ENCODE data around the gene NBEAL2. TPM values are rescaled to one million over a fixed set of nuclear protein-coding genes. Genes with fewer than 3 reads are reported as not detected.

NBEAL2 gene
- total RNA-seq, 1 experiment from 2014 or later, result 15.7 TPM

DNA sequence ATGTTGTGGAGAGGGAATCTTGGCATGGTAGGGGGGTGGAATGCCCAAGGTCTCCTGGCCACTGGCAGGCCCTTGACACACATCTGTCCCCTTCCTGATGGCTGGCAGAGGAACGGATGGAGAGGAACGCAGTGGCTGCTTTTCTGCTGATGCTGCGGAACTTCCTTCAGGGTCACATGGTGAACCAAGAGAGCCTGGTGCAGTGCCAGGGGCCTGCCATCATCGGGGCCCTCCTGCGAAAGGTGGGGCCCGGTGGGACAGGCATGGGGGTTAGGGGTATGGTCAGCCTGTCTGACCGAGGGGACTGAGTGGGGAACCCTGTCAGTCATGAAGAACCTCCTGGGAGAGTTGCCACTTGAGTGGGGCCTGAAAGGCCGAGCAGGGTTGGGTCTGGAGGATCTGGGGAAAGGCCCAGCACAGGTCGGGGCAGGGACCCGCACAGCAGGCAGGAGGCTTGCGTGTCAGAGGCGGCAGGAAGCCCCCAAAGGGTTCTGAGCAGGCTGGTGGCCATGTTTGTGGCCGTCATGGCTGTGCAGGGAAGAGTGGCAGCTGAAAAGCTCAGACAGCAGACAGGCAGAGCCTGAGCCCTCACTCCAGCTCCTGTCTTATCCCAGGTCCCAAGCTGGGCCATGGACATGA is 18.1 kb downstream of the NBEAL2 start:
- H3K27me3 ChIP-seq (replicated peaks; ENCODE audit: insufficient read depth, low read depth, low read length, poor library complexity), result no peaks in the 10 kb centered on the region
- intact Hi-C loops (cut with micrococcal nuclease; ENCODE audit: unreplicated experiment), result loop anchor here (10.0 kb wide), 1 partner anchor 73 kb away; no protein-coding TSS in a partner anchor
- no peaks in the 10 kb centered on the region for H3K9me3 ChIP-seq (ENCODE audit: low read depth, low read length, poor library complexity, severe bottlenecking)
- no peak overlapping the region for H3K27ac ChIP-seq (ENCODE audit: low read depth, low read length, poor library complexity, severe bottlenecking)
- BruUV-seq (replicated peaks), result no TSS peak
- no peak for DNase-seq (ENCODE audit: low spot score)
- no peaks in the 10 kb centered on the region for H3K36me3 ChIP-seq (ENCODE audit: insufficient read depth, low read length, poor library complexity, severe bottlenecking)
- no peak for TF ChIP-seq EZH2 (IDR thresholded peaks at IDR 0.05; ENCODE audit: borderline replicate concordance, low read depth, low read length, poor library complexity, severe bottlenecking)
- TF ChIP-seq, protein P1, sequence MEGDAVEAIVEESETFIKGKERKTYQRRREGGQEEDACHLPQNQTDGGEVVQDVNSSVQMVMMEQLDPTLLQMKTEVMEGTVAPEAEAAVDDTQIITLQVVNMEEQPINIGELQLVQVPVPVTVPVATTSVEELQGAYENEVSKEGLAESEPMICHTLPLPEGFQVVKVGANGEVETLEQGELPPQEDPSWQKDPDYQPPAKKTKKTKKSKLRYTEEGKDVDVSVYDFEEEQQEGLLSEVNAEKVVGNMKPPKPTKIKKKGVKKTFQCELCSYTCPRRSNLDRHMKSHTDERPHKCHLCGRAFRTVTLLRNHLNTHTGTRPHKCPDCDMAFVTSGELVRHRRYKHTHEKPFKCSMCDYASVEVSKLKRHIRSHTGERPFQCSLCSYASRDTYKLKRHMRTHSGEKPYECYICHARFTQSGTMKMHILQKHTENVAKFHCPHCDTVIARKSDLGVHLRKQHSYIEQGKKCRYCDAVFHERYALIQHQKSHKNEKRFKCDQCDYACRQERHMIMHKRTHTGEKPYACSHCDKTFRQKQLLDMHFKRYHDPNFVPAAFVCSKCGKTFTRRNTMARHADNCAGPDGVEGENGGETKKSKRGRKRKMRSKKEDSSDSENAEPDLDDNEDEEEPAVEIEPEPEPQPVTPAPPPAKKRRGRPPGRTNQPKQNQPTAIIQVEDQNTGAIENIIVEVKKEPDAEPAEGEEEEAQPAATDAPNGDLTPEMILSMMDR (conservative IDR thresholded peaks at IDR 0.05; ENCODE audit: low read depth, low read length), result no peak
- ChIA-PET POLR2A (ENCODE audit: low non-redundant PET) (no interaction called here), CTCF (no interaction called here)
- no peak overlapping the region for H3K4me3 ChIP-seq (ENCODE audit: low read depth, low read length, poor library complexity, severe bottlenecking)
- no peaks in the 10 kb centered on the region for H3K4me1 ChIP-seq (ENCODE audit: insufficient read depth, low read length, poor library complexity, severe bottlenecking)

DNA sequence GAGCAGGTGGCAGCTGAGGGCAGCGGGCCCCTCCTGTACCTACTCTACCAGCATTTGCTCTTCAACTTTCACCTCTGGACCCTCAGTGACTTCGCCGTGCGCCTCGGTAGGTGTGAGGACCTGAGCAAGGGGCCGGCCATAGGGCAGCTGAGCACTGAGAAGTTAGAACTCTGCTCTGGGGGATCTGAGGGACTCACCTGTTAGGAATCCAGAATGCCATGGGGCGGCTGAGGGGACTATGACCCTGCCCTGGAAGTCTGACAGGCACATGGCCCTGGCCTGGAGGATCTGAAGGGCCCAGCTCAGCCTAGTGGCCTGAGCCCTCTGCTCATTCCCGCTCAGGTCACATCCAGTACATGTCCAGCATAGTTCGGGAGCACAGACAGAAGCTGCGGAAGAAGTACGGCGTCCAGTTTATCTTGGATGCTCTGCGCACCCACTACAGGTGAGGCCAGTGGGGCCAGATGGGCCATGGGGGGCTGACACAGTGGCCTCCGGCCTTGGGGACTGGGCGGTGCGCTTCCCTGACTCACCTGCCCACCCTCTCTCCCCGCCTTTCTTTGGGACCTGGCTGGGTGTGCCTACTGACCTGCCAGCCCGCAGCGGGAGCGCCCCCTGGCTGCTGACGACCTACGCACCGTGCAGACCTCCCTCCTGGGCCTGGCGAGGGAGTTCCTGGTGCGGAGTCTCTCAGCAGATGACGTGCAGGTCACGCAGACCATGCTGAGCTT is 18.8 kb downstream of the NBEAL2 start:
- Histone ChIP-seq H3K4me1 (ENCODE audit: insufficient read depth, low read length, poor library complexity, severe bottlenecking) (no peaks in the 10 kb centered on the region), H3K4me3 (ENCODE audit: low read depth, low read length, poor library complexity, severe bottlenecking) (no peak overlapping the region), H3K27me3 (replicated peaks; ENCODE audit: insufficient read depth, low read depth, low read length, poor library complexity) (no peaks in the 10 kb centered on the region), H3K9me3 (ENCODE audit: low read depth, low read length, poor library complexity, severe bottlenecking) (no peaks in the 10 kb centered on the region), H3K36me3 (ENCODE audit: insufficient read depth, low read length, poor library complexity, severe bottlenecking) (no peaks in the 10 kb centered on the region), H3K27ac (ENCODE audit: low read depth, low read length, poor library complexity, severe bottlenecking) (no peak overlapping the region)
- BruUV-seq (replicated peaks), result no TSS peak
- intact Hi-C loops (cut with micrococcal nuclease; ENCODE audit: unreplicated experiment), result loop anchor here (10.0 kb wide), 1 partner anchor 73 kb away; no protein-coding TSS in a partner anchor
- ChIA-PET CTCF (no interaction called here), POLR2A (ENCODE audit: low non-redundant PET) (no interaction called here)
- peak; percentile 29 for DNase-seq (ENCODE audit: low spot score)
- TF ChIP-seq, protein P1 (conservative IDR thresholded peaks at IDR 0.05; ENCODE audit: low read depth, low read length), result peak; percentile 67
- no peak for TF ChIP-seq EZH2 (IDR thresholded peaks at IDR 0.05; ENCODE audit: borderline replicate concordance, low read depth, low read length, poor library complexity, severe bottlenecking)

DNA sequence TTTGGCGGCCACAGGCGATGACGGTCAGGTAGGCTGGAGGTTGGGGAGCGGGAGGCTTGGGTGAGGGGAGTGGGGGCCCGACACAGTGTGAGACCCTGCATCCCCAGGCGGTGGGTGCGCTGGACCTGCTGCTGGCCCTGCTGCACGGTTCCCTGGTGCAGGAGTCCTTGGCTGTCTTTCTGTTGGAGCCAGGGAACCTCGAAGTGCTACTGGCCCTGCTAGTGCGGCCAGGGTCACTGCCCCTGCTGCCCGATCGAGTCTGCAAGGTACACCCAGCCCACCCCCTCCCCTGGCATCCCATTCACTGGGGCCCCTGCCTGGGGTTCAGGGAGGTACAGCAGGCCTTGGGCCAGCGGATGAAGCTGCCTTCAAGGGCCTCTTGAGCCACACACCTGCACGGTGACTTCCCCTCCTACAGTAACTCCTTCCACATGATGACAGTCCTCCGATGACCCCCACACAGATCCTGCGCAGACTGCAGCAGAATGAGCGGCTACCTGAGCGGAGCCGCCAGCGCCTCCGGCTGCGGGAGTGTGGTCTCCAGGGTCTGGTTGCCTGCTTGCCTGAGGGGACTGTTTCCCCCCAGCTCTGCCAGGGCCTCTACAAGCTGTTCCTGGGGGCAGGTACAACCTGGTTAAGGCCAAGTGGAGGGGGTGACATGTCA is 19.5 kb downstream of the NBEAL2 start:
- Histone ChIP-seq H3K36me3 (ENCODE audit: insufficient read depth, low read length, poor library complexity, severe bottlenecking) (no peaks in the 10 kb centered on the region), H3K4me3 (ENCODE audit: low read depth, low read length, poor library complexity, severe bottlenecking) (no peak overlapping the region), H3K27me3 (replicated peaks; ENCODE audit: insufficient read depth, low read depth, low read length, poor library complexity) (no peaks in the 10 kb centered on the region), H3K27ac (ENCODE audit: low read depth, low read length, poor library complexity, severe bottlenecking) (no peak overlapping the region), H3K4me1 (ENCODE audit: insufficient read depth, low read length, poor library complexity, severe bottlenecking) (no peaks in the 10 kb centered on the region), H3K9me3 (ENCODE audit: low read depth, low read length, poor library complexity, severe bottlenecking) (no peaks in the 10 kb centered on the region)
- no TSS peak for BruUV-seq (replicated peaks)
- intact Hi-C loops (cut with micrococcal nuclease; ENCODE audit: unreplicated experiment), result loop anchor here (10.0 kb wide), 1 partner anchor 74 kb away; no protein-coding TSS in a partner anchor
- POLR2A ChIA-PET (ENCODE audit: low non-redundant PET), result no interaction called here
- TF ChIP-seq, protein P1 (conservative IDR thresholded peaks at IDR 0.05; ENCODE audit: low read depth, low read length), result no peak; the same call in 1 of the 2 replicates
- TF ChIP-seq EZH2 (IDR thresholded peaks at IDR 0.05; ENCODE audit: borderline replicate concordance, low read depth, low read length, poor library complexity, severe bottlenecking), result no peak
- no peak for DNase-seq (ENCODE audit: low spot score)
- CTCF ChIA-PET, result interaction anchor here (0.8 kb wide), 1 partner anchor 17 kb away, joined by 3 read pairs; no protein-coding TSS in a partner anchor

Measured in A673 (cell line).